ENCODE data around the gene GLRA1.
"Not testable (repeated sequence)": the region's sequence is repeated elsewhere in the genome, so short reads cannot be mapped to it uniquely, and the experiment has no call there.

The GLRA1 gene

GRCh38 chr5:151820271-151820670, 104.4 kb downstream of the GLRA1 start:
- DNase-seq (ENCODE audit: low read depth in 2 of 2) = no peak

DNA sequence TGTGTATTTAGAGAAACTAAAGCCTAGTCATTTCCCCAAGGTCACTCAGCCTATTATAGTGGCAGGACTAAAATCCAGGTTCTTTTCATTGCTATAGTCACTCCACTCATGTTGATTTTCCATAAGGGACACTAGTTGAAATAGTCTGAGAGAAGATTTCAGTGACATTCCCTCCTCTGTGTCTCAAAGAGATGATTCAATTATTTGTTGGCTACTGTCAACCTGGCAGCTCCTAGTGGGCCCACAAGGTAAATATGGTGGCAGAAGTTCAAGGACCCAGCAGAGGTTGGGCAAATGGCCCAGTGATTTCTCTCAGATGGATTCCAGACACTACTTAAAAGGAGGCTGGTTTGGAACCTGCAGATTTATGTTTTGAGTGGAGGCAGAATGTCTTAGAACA, 104.8 kb downstream of the GLRA1 start:
- DNase-seq (ENCODE audit: low read depth in 2 of 2) = no peak

DNA sequence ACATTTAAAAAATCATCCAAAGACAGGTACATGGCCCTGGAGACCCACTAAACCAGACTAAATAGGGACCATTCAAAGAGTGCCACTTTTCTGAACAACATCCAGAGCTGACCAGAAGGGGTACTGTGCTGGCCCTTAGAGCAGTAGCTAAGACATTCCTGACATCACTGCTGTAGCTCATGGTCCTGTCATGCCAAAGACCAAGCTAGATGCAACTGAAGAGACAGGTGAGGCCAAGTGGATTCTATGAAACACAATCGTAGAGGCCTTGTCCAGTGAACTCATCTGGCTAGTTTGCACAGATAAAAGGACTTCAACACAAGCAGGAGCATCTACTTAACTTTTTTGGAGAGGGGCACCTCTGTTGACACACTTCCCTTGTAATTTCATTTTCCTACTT, 109.6 kb downstream of the GLRA1 start:
- no peak for DNase-seq (ENCODE audit: low read depth in 2 of 2)

GRCh38 chr5:151812757-151813309, 111.8 kb downstream of the GLRA1 start:
- no peak for DNase-seq (ENCODE audit: low read depth in 2 of 2)

DNA sequence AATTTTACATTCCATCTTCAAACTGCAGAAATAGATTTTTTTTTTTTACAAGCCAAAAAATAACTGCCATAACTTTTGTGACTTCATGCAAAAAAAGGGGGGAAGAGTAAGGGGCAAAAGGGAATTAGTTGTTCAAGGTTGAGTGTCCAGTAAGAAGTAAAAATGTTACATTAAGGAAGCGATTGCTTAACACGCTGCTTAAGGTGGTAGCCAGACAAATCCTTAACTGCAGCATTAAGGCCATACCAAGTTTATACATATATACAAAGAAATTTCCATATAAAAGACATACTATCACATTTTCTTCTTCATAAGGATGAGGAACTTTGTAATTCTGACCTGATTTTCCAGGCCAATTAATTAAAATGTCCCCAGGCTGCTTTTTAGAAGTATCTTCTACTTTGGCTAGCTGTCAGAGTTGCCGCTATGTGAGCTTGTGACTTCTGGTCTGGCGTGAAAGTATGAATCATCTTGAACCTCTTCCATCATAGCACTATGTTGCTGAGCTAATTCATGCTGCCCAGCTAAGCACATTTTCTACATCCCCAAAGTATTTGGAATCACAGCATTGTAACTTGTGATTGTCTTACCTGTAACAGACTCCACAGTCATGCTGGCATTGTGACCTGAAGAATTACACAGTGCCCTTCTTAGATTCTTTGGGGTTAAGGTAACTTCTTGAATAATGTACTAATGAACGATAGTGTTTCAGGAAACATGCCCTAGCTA, 112.9 kb downstream of the GLRA1 start:
- no peak for DNase-seq (ENCODE audit: low read depth in 2 of 2)

DNA sequence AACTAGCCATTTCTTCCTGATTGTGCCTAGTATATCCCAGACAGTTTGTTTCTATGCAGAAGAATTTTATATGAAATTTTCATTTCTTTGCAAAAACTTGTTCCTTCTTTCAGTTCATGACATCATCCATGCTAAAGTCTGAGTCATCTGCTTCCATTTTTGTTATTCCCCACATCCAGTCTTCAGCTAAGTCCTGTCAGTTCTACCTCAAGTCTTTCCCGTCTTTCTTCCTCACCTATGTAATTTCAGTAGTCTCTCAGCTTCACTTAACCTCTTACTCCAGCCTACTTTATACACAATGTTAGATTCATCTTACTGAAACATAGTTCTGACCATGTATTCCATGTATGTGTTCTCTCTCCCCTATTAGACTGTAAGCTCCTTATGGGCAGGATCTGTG, 113.8 kb downstream of the GLRA1 start:
- DNase-seq (ENCODE audit: low read depth in 2 of 2) = no peak

DNA sequence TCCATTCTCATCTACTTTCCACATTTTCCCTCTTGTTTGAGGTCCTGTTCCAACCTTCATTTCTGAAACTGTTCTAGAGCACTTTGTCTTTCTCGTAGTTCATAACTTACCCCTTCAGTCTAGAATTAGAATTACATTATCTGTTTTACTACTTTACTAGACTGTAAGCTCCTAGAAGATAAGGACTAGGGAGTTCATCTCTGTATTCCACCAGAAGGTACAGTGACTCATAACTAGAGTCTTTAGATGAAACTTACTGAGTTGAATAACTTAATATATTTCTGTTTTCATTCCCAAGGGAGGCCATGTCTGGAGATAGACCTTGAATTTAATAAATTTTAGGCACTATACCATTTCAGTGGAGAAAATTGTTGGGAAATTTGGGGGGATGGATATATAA, 114.2 kb downstream of the GLRA1 start:
- no peak for DNase-seq (ENCODE audit: low read depth in 2 of 2)

- no peak for DNase-seq (ENCODE audit: low read depth in 2 of 2)
Observed at GRCh38 chr5:151808451-151809169, 116.0 kb downstream of the GLRA1 start.

- DNase-seq (ENCODE audit: low read depth in 2 of 2) = no peak
Observed at GRCh38 chr5:151805414-151806223, 119.0 kb downstream of the GLRA1 start.

GRCh38 chr5:151800532-151800931, 124.1 kb downstream of the GLRA1 start:
- DNase-seq (ENCODE audit: low read depth in 2 of 2) = no peak

DNA sequence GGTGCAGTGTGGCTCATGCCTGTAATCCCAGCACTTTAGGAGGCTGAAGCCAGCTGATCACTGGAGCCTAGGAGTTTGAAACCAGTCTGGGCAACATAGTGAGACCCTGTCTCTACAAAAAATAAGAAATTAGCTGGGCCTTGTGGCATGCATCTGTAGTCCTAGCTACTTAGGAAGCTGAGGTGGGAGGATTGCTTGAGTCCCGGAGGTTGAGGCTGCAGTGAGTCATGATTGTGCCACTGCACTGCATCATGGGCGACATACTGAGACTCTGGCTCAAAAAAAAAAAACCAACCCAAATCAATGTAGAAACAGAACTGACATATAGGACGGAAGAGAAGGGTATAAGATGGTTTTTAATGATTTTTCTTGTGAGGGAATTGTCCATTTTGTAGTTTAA, 125.2 kb downstream of the GLRA1 start:
- DNase-seq (ENCODE audit: low read depth in 2 of 2) = no peak

GRCh38 chr5:151798674-151799073, 126.0 kb downstream of the GLRA1 start:
- DNase-seq (ENCODE audit: low read depth in 2 of 2) = no peak

DNA sequence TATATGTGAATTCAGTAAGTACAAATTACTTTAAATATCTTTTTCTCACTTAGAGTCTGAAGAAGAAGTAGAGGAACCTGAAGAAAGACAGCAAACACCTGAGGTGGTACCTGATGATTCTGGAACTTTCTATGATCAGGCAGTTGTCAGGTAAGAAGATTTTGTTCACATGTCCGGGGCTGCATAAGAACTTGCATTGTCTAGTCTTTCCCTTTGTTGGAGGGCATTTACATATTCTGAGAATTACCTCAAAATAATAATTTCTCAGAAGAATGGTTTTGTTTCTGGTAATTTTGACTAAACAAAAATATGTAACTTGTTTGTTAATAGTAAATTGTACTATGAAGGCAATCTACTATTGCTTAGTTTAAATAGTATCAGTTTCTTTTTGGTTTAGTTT, 129.2 kb downstream of the GLRA1 start:
- DNase-seq (ENCODE audit: low read depth in 2 of 2) = no peak

DNA sequence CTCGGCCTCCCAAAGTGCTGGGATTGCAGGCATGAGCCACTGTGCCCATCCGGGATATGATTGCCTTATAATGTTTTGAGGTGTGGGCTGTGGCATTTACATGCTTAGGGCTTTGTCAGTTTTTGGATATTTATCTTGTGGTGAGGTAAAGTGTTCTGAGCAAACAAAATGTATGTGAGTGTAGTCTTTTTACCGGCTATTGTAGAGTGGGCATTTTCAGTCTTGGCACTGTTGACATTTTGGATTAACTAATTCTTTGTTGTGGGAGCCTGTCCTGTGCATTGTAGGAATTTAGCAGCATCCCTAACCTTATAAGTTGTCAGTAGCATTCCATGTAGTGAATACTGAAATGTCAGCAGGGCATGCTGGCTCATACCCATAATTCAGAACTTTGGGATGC, 131.3 kb downstream of the GLRA1 start:
- DNase-seq (ENCODE audit: low read depth in 2 of 2) = no peak

DNA sequence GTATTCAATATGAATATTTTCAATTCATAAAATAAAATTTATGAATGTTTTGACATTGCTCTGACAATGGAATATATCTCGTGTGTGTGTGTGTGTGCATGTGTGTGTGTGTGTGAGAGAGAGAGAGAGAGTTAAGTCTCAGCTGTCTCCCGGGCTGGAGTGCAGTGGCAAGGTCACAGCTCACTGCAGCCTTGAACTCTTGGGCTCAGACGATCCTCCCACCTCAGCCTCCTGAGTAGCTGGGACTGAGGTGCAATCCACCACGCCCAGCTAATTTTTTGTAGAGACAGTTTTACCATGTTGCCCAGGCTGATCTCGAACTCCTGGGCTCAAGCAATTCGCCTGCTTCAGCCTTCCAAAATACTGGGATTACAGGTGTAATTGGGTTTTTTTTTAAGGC, 136.8 kb downstream of the GLRA1 start:
- DNase-seq (ENCODE audit: low read depth in 2 of 2) = no peak

DNA sequence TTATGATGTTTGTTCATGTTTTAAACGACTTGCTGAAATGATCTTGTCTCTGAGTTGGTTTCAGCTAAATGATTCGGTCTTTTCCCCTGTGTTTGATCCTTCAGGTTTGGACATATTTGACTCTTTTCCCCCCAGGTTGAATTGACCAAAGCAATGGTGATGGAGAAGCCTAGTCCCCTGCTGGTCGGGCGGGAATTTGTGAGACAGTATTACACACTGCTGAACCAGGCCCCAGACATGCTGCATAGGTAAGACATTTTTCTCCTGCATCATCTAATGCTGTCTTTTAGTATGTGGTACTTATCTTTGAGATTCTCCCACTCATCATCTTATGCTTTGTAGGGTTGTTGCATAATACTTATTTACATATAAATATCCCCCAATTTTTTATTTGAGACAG, 138.2 kb downstream of the GLRA1 start:
- DNase-seq (ENCODE audit: low read depth in 2 of 2) = no peak

GRCh38 chr5:151784141-151784540, 140.5 kb downstream of the GLRA1 start:
- DNase-seq (ENCODE audit: low read depth in 2 of 2) = no peak

GRCh38 chr5:151783664-151784063, 141.0 kb downstream of the GLRA1 start:
- DNase-seq (ENCODE audit: low read depth in 2 of 2) = not testable (repeated sequence)

- DNase-seq (ENCODE audit: low read depth in 2 of 2) = no peak
Observed at GRCh38 chr5:151781201-151781600, 143.4 kb downstream of the GLRA1 start.

DNA sequence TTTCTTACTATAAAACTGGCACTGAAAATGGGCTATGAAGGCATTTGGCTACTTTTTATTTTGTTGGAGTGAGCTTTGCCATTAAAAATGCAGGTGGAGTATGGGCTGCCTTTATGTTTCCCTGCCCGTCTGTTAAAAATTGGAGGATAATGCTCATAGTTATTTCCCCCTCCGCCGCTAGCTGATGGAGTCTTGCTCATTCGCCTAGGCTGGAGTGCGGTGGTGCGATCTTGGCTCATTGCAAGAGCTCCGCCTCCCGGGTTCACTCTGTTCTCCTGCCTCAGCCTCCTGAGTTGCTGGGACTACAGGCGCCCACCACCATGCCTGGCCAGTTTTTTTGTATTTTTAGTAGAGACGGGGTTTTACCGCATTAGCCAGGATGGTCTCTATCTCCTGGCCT, 144.3 kb downstream of the GLRA1 start:
- no peak for DNase-seq (ENCODE audit: low read depth in 2 of 2)

GRCh38 chr5:151779531-151780125, 145.0 kb downstream of the GLRA1 start:
- DNase-seq (ENCODE audit: low read depth in 2 of 2) = no peak

DNA sequence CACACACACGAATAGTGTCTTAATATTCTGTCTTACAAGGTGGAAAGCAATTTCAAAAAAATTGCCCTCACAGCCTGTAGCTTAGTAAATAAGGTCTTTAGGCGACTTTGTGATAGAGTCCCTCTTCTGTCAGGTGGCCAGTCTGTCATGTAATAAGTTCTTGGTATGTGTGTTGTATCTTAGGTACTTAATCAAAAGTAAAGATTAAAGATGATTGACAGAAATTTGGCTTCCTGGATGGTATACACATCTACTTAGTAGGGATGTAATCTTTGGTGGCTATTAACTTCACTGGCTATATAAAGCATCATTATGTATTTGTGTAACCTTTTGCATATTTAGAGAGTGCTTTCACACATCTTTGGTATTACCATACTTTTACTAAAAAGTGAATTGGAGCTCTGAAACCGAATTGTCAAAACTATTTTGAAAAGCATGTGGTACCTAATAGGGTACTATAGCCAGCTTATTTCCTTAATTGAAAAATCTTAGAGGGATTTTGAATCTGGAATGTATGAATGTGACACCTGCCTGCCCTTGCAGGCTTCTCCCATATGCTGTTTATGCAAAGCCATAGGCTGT, 149.5 kb downstream of the GLRA1 start:
- no peak for DNase-seq (ENCODE audit: low read depth in 2 of 2)
